ENCODE measurements around the gene SLC25A13. TPM values are rescaled to one million over a fixed set of nuclear protein-coding genes. Genes with fewer than 3 reads are reported as not detected.

Gene SLC25A13
- total and polyA plus RNA-seq, 2 of the 13 experiments (the other 11 are each of a cell fraction or from before 2014, with no cell fraction given): 36.2 to 84.9 TPM

DNA sequence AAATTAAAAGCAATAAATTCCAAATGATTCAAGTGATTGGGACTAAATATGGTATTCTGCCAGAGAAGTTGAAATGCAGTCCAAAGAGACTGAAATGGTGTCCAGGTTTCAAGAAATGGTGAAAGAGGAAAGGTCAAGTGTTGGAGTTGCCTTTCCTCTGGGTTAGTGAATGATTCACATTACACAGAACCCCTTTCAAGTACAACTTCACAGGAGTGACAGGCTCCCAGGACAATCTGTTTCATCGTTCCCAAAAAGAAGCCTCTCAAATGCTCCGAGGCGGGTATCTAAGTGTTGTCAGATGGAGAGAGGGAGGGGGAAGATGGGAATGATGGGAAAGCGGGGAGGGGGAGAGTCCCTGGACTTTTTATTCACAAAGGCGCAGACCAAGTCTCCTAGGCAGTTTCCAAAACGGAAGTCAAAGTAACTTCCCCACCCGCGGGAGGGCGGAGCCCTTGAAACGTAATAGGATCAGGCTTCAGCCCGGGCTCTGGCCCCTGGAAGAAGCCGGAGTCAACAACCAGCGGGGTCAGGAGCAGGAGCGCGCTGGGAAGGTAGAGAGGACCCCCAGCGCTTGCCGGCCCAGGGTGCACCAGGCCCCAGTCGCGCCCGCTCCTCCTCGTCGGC lies 754 bp downstream of the SLC25A13 start (continued):
- TF ChIP-seq AKNA (CRISPR knock-in tag; IDR thresholded peaks at IDR 0.05; ENCODE audit: borderline replicate concordance) (0 out of 2 replicates have a peak, but pooled peaks have one; percentile 29), SIN3B (IDR thresholded peaks at IDR 0.05; ENCODE audit: low read length) (no peak), ARNT (IDR thresholded peaks at IDR 0.05) (no peak), ZNF317 (CRISPR knock-in tag; IDR thresholded peaks at IDR 0.05) (no peak), SSRP1 (CRISPR knock-in tag; IDR thresholded peaks at IDR 0.05) (0 out of 2 replicates have a peak, but pooled peaks have one; percentile 14), SP140L (CRISPR knock-in tag; IDR thresholded peaks at IDR 0.05; ENCODE audit: borderline replicate concordance) (no peak), SETDB1 (CRISPR knock-in tag; IDR thresholded peaks at IDR 0.05; ENCODE audit: borderline replicate concordance) (no peak), FOXO1 (CRISPR knock-in tag; IDR thresholded peaks at IDR 0.05) (peak; percentile 51; the same call in 1 of the 2 replicates), PHF5A (CRISPR knock-in tag; IDR thresholded peaks at IDR 0.05; ENCODE audit: low read depth, unreplicated experiment) (no peak), RNF2 (conservative IDR thresholded peaks at IDR 0.05; ENCODE audit: low read depth) (no peak), JUN (CRISPR knock-in tag; IDR thresholded peaks at IDR 0.05) (no peak), PCBP2 (optimal IDR thresholded peaks at IDR 0.05; ENCODE audit: low read depth, low read length, poor library complexity, severe bottlenecking) (no peak), TRIM24 (CRISPR knock-in tag; IDR thresholded peaks at IDR 0.05) (no peak)
- TF ChIP-seq, protein P1, sequence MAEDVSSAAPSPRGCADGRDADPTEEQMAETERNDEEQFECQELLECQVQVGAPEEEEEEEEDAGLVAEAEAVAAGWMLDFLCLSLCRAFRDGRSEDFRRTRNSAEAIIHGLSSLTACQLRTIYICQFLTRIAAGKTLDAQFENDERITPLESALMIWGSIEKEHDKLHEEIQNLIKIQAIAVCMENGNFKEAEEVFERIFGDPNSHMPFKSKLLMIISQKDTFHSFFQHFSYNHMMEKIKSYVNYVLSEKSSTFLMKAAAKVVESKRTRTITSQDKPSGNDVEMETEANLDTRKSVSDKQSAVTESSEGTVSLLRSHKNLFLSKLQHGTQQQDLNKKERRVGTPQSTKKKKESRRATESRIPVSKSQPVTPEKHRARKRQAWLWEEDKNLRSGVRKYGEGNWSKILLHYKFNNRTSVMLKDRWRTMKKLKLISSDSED (CRISPR knock-in tag; IDR thresholded peaks at IDR 0.05): no peak; the same call in 1 of the 2 replicates
- TF ChIP-seq, protein P2, sequence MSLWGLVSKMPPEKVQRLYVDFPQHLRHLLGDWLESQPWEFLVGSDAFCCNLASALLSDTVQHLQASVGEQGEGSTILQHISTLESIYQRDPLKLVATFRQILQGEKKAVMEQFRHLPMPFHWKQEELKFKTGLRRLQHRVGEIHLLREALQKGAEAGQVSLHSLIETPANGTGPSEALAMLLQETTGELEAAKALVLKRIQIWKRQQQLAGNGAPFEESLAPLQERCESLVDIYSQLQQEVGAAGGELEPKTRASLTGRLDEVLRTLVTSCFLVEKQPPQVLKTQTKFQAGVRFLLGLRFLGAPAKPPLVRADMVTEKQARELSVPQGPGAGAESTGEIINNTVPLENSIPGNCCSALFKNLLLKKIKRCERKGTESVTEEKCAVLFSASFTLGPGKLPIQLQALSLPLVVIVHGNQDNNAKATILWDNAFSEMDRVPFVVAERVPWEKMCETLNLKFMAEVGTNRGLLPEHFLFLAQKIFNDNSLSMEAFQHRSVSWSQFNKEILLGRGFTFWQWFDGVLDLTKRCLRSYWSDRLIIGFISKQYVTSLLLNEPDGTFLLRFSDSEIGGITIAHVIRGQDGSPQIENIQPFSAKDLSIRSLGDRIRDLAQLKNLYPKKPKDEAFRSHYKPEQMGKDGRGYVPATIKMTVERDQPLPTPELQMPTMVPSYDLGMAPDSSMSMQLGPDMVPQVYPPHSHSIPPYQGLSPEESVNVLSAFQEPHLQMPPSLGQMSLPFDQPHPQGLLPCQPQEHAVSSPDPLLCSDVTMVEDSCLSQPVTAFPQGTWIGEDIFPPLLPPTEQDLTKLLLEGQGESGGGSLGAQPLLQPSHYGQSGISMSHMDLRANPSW (CRISPR knock-in tag; IDR thresholded peaks at IDR 0.05; ENCODE audit: borderline replicate concordance): no peak
- TF ChIP-seq, protein P3, sequence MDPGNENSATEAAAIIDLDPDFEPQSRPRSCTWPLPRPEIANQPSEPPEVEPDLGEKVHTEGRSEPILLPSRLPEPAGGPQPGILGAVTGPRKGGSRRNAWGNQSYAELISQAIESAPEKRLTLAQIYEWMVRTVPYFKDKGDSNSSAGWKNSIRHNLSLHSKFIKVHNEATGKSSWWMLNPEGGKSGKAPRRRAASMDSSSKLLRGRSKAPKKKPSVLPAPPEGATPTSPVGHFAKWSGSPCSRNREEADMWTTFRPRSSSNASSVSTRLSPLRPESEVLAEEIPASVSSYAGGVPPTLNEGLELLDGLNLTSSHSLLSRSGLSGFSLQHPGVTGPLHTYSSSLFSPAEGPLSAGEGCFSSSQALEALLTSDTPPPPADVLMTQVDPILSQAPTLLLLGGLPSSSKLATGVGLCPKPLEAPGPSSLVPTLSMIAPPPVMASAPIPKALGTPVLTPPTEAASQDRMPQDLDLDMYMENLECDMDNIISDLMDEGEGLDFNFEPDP (CRISPR knock-in tag; conservative IDR thresholded peaks at IDR 0.05): no peak
- TF ChIP-seq, protein P4, sequence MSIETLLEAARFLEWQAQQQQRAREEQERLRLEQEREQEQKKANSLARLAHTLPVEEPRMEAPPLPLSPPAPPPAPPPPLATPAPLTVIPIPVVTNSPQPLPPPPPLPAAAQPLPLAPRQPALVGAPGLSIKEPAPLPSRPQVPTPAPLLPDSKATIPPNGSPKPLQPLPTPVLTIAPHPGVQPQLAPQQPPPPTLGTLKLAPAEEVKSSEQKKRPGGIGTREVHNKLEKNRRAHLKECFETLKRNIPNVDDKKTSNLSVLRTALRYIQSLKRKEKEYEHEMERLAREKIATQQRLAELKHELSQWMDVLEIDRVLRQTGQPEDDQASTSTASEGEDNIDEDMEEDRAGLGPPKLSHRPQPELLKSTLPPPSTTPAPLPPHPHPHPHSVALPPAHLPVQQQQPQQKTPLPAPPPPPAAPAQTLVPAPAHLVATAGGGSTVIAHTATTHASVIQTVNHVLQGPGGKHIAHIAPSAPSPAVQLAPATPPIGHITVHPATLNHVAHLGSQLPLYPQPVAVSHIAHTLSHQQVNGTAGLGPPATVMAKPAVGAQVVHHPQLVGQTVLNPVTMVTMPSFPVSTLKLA (IDR thresholded peaks at IDR 0.05): no peak
